Mononuclear cell (primary cell): Measurements from ENCODE around the gene RNF217. TPM values are rescaled to one million over a fixed set of nuclear protein-coding genes. Genes with fewer than 3 reads are reported as not detected.
A peak's percentile ranks its signal among the peaks of the same experiment; 100 is the strongest.

Experiments
- H3K27me3 ChIP-seq: 2 replicates; pipeline ENCODE4 v1.6.0; 2011; ENCODE audit warnings: low read length, control low read depth; ENCODE audit not compliant: insufficient read depth
- H3K4me1 ChIP-seq: 2 replicates; pipeline ENCODE4 v1.5.1; 2011; ENCODE audit warnings: mild to moderate bottlenecking, low read length, control low read depth; ENCODE audit not compliant: insufficient read depth
- H3K4me3 ChIP-seq: 2 replicates; pipeline ENCODE4 v1.5.1; 2011; ENCODE audit warnings: mild to moderate bottlenecking, low read length, moderate library complexity
- H3K9me3 ChIP-seq: 2 replicates; pipeline ENCODE4 v1.5.1; 2011; ENCODE audit warnings: low read depth, mild to moderate bottlenecking, control low read depth, low read length
- total RNA-seq: library from RNA; depleted of rRNA; stranded (reverse); fragments of >200 nt; gene quantifications from one replicate; pipeline ENCODE4 v1.2.3, GENCODE V29; 2012

RNF217 gene
- total RNA-seq, 1 donor: 2.0 TPM

GRCh38 chr6:125099211-125100073, 137.2 kb downstream of the RNF217 start:
- H3K4me1 ChIP-seq: peaks cover 4% of the 10 kb centered on the region
- peak overlapping the region; percentile 29 for H3K4me3 ChIP-seq
- H3K27me3 ChIP-seq: peaks cover 5% of the 10 kb centered on the region
- no peaks in the 10 kb centered on the region for H3K9me3 ChIP-seq

- peak overlapping the region; percentile 29 for H3K4me3 ChIP-seq
- H3K4me1 ChIP-seq: peaks cover 4% of the 10 kb centered on the region
- H3K27me3 ChIP-seq: peaks cover 5% of the 10 kb centered on the region
- H3K9me3 ChIP-seq: no peaks in the 10 kb centered on the region
Observed at GRCh38 chr6:125100074-125100652, 137.9 kb downstream of the RNF217 start.

- Histone ChIP-seq H3K4me1 (peaks cover 4% of the 10 kb centered on the region), H3K27me3 (peaks cover 5% of the 10 kb centered on the region), H3K9me3 (no peaks in the 10 kb centered on the region), H3K4me3 (no peak overlapping the region)
Observed at GRCh38 chr6:125101128-125101527, 138.9 kb downstream of the RNF217 start.

GRCh38 chr6:125101631-125102030, 139.4 kb downstream of the RNF217 start:
- Histone ChIP-seq H3K4me3 (no peak overlapping the region), H3K27me3 (peaks cover 5% of the 10 kb centered on the region), H3K4me1 (peaks cover 4% of the 10 kb centered on the region), H3K9me3 (no peaks in the 10 kb centered on the region)

- Histone ChIP-seq H3K27me3 (peaks cover 5% of the 10 kb centered on the region), H3K4me3 (no peak overlapping the region), H3K9me3 (no peaks in the 10 kb centered on the region), H3K4me1 (peaks cover 4% of the 10 kb centered on the region)
Observed at GRCh38 chr6:125102411-125102810, 140.2 kb downstream of the RNF217 start.

- Histone ChIP-seq H3K4me3 (no peak overlapping the region), H3K27me3 (peaks cover 5% of the 10 kb centered on the region), H3K9me3 (no peaks in the 10 kb centered on the region), H3K4me1 (peaks cover 4% of the 10 kb centered on the region)
Observed at GRCh38 chr6:125102891-125103290, 140.7 kb downstream of the RNF217 start.

- no peaks in the 10 kb centered on the region for H3K27me3 ChIP-seq
- peaks cover 5% of the 10 kb centered on the region for H3K9me3 ChIP-seq
- H3K4me3 ChIP-seq: no peak overlapping the region
- peaks cover 4% of the 10 kb centered on the region for H3K4me1 ChIP-seq
Observed at GRCh38 chr6:125104425-125104824, 142.2 kb downstream of the RNF217 start.

GRCh38 chr6:125107048-125107447, 144.8 kb downstream of the RNF217 start:
- Histone ChIP-seq H3K4me3 (no peak overlapping the region), H3K27me3 (no peaks in the 10 kb centered on the region), H3K9me3 (peaks cover 29% of the 10 kb centered on the region), H3K4me1 (no peaks in the 10 kb centered on the region)

GRCh38 chr6:125107896-125108295, 145.7 kb downstream of the RNF217 start:
- H3K4me1 ChIP-seq: no peaks in the 10 kb centered on the region
- H3K9me3 ChIP-seq: peaks cover 29% of the 10 kb centered on the region
- H3K27me3 ChIP-seq: no peaks in the 10 kb centered on the region
- H3K4me3 ChIP-seq: no peak overlapping the region

- H3K4me1 ChIP-seq: no peaks in the 10 kb centered on the region
- no peak overlapping the region for H3K4me3 ChIP-seq
- no peaks in the 10 kb centered on the region for H3K27me3 ChIP-seq
Observed at GRCh38 chr6:125110056-125110455, 147.8 kb downstream of the RNF217 start.

GRCh38 chr6:125111219-125111983, 149.2 kb downstream of the RNF217 start:
- H3K9me3 ChIP-seq: peaks cover 29% of the 10 kb centered on the region
- no peak overlapping the region for H3K4me3 ChIP-seq
- no peaks in the 10 kb centered on the region for H3K27me3 ChIP-seq
- no peaks in the 10 kb centered on the region for H3K4me1 ChIP-seq

More at GRCh38 chr6:125110056-125110455, 147.8 kb downstream of the RNF217 start:
- H3K9me3 ChIP-seq: peaks cover 29% of the 10 kb centered on the region

- Histone ChIP-seq H3K4me1 (no peaks in the 10 kb centered on the region), H3K27me3 (no peaks in the 10 kb centered on the region), H3K9me3 (peaks cover 29% of the 10 kb centered on the region), H3K4me3 (no peak overlapping the region)
Observed at GRCh38 chr6:125112934-125113333, 150.7 kb downstream of the RNF217 start.

GRCh38 chr6:125114248-125114858, 152.1 kb downstream of the RNF217 start:
- Histone ChIP-seq H3K27me3 (no peaks in the 10 kb centered on the region), H3K4me3 (no peak overlapping the region), H3K4me1 (no peaks in the 10 kb centered on the region), H3K9me3 (peaks cover 25% of the 10 kb centered on the region)

- no peaks in the 10 kb centered on the region for H3K4me1 ChIP-seq
- H3K9me3 ChIP-seq: peaks cover 7% of the 10 kb centered on the region
- no peaks in the 10 kb centered on the region for H3K27me3 ChIP-seq
- no peak overlapping the region for H3K4me3 ChIP-seq
Observed at GRCh38 chr6:125116170-125116569, 153.9 kb downstream of the RNF217 start.

GRCh38 chr6:125116710-125117109, 154.5 kb downstream of the RNF217 start:
- H3K4me1 ChIP-seq: no peaks in the 10 kb centered on the region
- peaks cover 1% of the 10 kb centered on the region for H3K9me3 ChIP-seq
- H3K27me3 ChIP-seq: no peaks in the 10 kb centered on the region
- H3K4me3 ChIP-seq: no peak overlapping the region
